Myometrial cell (primary cell): ENCODE results near the gene KAT2A. TPM values are rescaled to one million over a fixed set of nuclear protein-coding genes. Genes with fewer than 3 reads are reported as not detected.

Experiments
- total RNA-seq: library from RNA; depleted of rRNA; stranded (reverse); fragments of >200 nt; gene quantifications from 2 replicates; pipeline ENCODE4 v1.2.3, GENCODE V29; 2015

KAT2A gene
- 11.3 and 19.9 TPM in 2 replicates for total RNA-seq

DNA sequence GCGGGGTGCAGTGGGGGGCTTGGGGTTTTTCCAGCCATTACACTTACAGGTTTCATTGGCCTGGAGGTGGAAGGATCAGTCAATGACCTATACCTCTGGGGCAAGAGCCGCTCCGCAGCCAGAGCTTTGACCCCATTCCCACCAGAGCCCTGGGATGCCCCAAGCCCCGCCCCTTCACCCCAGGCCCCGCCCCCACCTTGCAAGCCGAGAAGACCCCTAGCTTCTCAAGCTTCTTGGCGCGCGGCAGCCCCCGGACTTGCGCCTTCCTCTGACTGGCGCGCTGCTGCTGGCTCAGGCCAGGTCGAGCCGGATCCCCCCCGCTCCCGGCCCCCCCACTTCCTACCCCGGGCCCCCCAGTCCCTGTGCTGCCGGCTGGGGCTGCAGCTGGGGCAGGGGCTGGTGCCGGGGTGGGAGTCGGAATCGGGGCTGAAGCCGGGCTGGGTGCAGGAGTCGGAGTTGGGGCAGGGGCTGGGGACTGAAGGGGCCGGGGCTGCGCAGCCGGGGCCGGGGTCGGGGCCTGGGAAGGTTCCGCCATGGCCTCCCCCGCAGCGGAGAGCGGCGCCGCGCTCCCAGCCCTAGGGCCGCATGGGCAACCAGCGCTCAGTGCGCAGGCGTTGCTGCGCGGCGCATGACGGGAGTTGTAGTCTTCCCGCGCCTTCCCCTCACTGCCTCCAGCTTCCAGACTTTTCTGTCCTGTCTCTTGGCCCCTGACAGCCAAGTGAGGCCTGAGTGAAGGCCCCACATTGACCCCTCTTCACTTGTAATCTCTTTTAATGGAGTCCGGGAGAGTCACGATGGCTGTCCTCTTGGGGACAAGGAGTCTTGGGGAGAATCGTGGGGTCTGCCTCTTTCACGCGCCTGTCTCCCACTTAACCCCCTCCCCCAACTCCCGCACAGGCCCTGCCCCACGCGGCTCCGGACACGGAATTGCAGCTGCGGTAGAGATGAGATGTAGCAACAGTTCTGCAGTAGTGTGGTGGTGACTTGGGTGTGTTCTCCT lies at the start of gene KAT2A:
Gene KAT2A, minus strand, starts transcription at position 598 of the 1,000 bp plus-strand sequence. Its CDS starts 63 bp downstream, at position 535.

DNA sequence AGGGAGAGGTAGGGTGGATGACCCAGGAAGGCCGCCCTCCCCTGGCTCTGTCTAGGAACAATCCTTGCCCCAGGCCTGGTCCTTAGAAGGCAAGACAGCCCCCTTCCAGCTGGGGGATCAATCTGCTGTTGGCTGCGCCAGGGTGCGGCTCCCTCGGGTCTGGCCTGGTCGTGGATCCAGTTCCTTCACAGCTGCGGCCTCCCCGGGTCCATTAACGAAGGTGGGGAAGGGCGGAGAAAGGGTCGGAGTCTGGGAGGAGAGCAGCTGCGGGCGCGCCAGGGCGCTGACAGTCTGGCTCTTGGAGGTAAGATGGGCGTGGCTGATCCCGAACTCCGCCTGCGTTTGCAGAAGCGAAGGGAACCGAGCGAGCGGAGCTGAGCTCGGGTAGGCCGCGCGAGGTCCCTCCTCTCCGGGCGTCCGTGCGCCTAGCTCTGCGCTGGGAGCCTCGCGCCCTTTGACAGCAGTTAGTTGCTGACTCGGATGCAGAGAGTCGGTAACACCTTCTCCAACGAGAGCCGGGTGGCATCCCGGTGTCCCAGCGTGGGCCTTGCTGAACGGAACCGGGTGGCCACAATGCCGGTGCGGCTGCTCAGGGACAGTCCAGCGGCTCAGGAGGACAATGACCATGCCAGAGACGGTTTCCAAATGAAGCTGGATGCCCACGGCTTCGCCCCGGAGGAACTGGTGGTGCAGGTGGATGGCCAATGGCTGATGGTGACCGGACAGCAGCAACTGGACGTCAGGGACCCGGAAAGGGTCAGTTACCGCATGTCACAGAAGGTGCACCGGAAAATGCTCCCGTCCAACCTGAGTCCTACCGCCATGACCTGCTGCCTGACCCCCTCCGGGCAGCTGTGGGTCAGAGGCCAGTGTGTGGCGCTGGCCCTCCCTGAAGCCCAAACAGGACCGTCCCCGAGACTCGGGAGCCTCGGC lies 1.5 kb upstream of the KAT2A start, which contains the start of gene HSPB9:
Gene HSPB9, plus strand, starts transcription at position 434 of the 933 bp plus-strand sequence. Its CDS starts 47 bp downstream, at position 481.

GRCh38 chr17:42112552-42113176 lies 8.5 kb downstream of the KAT2A start, which contains the start of gene DHX58:
DHX58 (minus strand) TSS chr17:42112714; CDS start chr17:42111892, 822 bp downstream.

DNA sequence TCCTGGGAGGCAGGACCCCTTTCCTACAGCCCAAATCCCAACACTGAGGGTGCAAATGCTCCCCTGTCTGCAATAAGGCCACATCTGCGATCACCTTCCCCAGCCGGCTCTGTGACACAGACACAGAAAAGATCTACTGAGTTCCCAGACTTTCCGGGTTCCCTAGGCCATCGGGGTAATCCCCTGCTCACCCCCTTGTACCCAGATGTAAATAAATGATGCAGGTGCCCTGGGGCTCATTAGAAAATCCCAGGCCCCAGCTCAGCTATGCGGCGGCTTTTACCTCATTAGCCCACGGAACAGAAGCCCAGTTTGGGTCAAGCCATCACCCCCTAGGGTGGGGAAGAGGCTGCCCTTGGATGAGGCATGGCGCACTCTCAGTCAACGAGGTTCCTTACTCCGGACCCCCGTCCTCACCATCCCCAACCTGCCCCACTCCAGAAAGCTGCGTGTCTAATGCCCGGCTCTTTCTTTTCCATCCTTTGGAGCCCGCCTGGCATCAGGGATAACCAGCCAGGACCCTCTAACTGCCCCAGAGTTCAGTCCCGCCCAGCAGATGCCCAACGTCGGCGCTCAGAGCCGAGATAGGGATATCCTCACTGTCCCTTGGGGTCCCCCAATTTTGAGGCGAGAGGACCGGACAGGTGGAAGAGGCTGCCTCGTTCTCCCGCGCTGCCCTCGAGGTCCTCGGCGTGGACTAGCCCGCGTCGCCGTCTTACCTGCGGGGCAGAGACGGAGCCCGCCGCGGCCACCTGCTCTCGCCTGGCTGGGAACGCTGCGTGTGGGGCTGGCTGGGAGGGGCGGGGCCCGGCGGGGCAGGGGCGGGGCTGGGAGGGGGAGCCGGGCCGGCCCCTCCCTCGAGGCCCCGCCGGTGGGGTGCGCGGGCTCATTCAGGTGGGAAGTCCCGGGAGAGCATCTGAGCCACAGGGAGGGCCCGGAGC lies 23.2 kb downstream of the KAT2A start, which contains the start of gene ZNF385C:
Gene ZNF385C, minus strand, starts transcription at position 783 of the 941 bp plus-strand sequence. CDS start 35,417 bp downstream, outside the sequence.

Other genes with a start within 250 kb of the KAT2A start
- 616 and 636 TPM in 2 replicates for gene ACLY, start 202.4 kb downstream of the KAT2A start, total RNA-seq
- 0.71 and 1.7 TPM in 2 replicates for gene ODAD4, start 190.8 kb downstream of the KAT2A start, total RNA-seq
- 79.4 and 83.3 TPM in 2 replicates for gene CNP, start 154.6 kb downstream of the KAT2A start, total RNA-seq
- 64.6 and 67.3 TPM in 2 replicates for gene DNAJC7, start 103.9 kb downstream of the KAT2A start, total RNA-seq
- 42.9 and 52.8 TPM in 2 replicates for gene NKIRAS2, start 101.3 kb downstream of the KAT2A start, total RNA-seq
- gene C17orf113, start 70.8 kb downstream of the KAT2A start, total RNA-seq, result under 0.01 TPM in 2 replicates
- gene ZNF385C, start 22.9 kb downstream of the KAT2A start, total RNA-seq, result not detected in 2 replicates
- 9.8 and 9.9 TPM in 2 replicates for gene DHX58, start 8.7 kb downstream of the KAT2A start, total RNA-seq
- gene HSPB9, start 1.4 kb upstream of the KAT2A start, total RNA-seq, result not detected in 2 replicates
- 109 and 135 TPM in 2 replicates for gene RAB5C, start 33.6 kb upstream of the KAT2A start, total RNA-seq
- gene KCNH4, start 59.8 kb upstream of the KAT2A start, total RNA-seq, result not detected in 2 replicates
- gene HCRT, start 64.1 kb upstream of the KAT2A start, total RNA-seq, result not detected in 2 replicates
- gene GHDC, start 73.1 kb upstream of the KAT2A start, total RNA-seq, result 15.2 and 34.3 TPM in 2 replicates
- 19.7 and 23.1 TPM in 2 replicates for gene STAT5B, start 155.0 kb upstream of the KAT2A start, total RNA-seq
- 8.3 and 14.1 TPM in 2 replicates for gene STAT5A, start 167.1 kb upstream of the KAT2A start, total RNA-seq